BLaER1 treated with 17β-estradiol and CSF1 and Interleukin-3, amounts not matched to agents 10 nM and 100 nM (cell line): ENCODE data around the gene CMTM7.
A peak's percentile ranks its signal among the peaks of the same experiment; 100 is the strongest.

Experiments used
- H3K27ac ChIP-seq, 11 experiments: shearing (Covaris generic); formaldehyde crosslinking; 2 replicates each; pipeline ENCODE4 v1.8.1; 2022
- H3K27me3 ChIP-seq, 11 experiments: shearing (Covaris generic); formaldehyde crosslinking; 2 replicates each; pipeline ENCODE4 v1.8.1; 2022
- H3K36me3 ChIP-seq, 11 experiments: shearing (Covaris generic); formaldehyde crosslinking; 2 replicates each; pipeline ENCODE4 v1.8.1; 2022
- H3K4me1 ChIP-seq, 10 experiments: shearing (Covaris generic); formaldehyde crosslinking; 2 replicates each; pipeline ENCODE4 v1.8.1; 2022
- H3K4me2 ChIP-seq, 11 experiments: shearing (Covaris generic); formaldehyde crosslinking; 2 replicates each; pipeline ENCODE4 v1.8.1; 2022
- H3K4me3 ChIP-seq, 10 experiments: shearing (Covaris generic); formaldehyde crosslinking; 2 replicates each; pipeline ENCODE4 v1.8.1; 2022
- H3K9ac ChIP-seq, 11 experiments: shearing (Covaris generic); formaldehyde crosslinking; 2 replicates each; pipeline ENCODE4 v1.8.1; 2022
- H3K9me3 ChIP-seq, 11 experiments: shearing (Covaris generic); formaldehyde crosslinking; replicated peaks in 1 of 11; 2 replicates each; pipeline ENCODE4 v1.8.1; 2022
- H4K20me1 ChIP-seq, 11 experiments: shearing (Covaris generic); formaldehyde crosslinking; 2 replicates each; pipeline ENCODE4 v1.8.1; 2022
- Cebpa-rat ChIP-seq, 11 experiments: shearing (Covaris generic); IDR thresholded peaks; 2 replicates each; pipeline ENCODE4 v1.8.1; 2022

CMTM7 gene

GRCh38 chr3:32481791-32482631, 90.4 kb downstream of the CMTM7 start:
- Histone ChIP-seq H3K9me3 (peaks cover 0 to 3% (median 0%) of the 10 kb centered on the region in 11 experiments; a peak in 4 of 22 replicates), H3K4me2 (no peak overlapping the region), H3K27me3 (no peaks in the 10 kb centered on the region), H3K4me3 (no peak overlapping the region), H3K27ac (no peak overlapping the region), H3K4me1 (peaks cover 0 to 80% (median 9%) of the 10 kb centered on the region in 10 experiments; a peak in 15 of 20 replicates), H3K9ac (no peak overlapping the region), H3K36me3 (peaks cover 69 to 94% (median 79%) of the 10 kb centered on the region in 11 experiments), H4K20me1 (peaks cover 0 to 10% (median 0%) of the 10 kb centered on the region in 11 experiments; a peak in 3 of 22 replicates)
- TF ChIP-seq Cebpa-rat (IDR thresholded peaks at IDR 0.05): no peak

- H3K9me3 ChIP-seq: peaks cover 0 to 3% (median 0%) of the 10 kb centered on the region in 11 experiments; a peak in 3 of 22 replicates
These were observed 91.0 kb downstream of the CMTM7 start for GRCh38 chr3:32482693-32483092.

GRCh38 chr3:32483772-32484171, 92.1 kb downstream of the CMTM7 start:
- no peak for TF ChIP-seq Cebpa-rat (IDR thresholded peaks at IDR 0.05)
- Histone ChIP-seq H3K4me1 (peaks cover 0 to 62% (median 9%) of the 10 kb centered on the region in 10 experiments; a peak in 15 of 20 replicates), H3K9me3 (peaks cover 0 to 3% (median 0%) of the 10 kb centered on the region in 11 experiments; a peak in 1 of 22 replicates), H3K4me3 (no peak overlapping the region), H3K27me3 (no peaks in the 10 kb centered on the region), H4K20me1 (peaks cover 0 to 10% (median 0%) of the 10 kb centered on the region in 11 experiments; a peak in 5 of 22 replicates), H3K36me3 (peaks cover 80 to 94% (median 83%) of the 10 kb centered on the region in 11 experiments), H3K9ac (no peak overlapping the region), H3K27ac (peak overlapping the region in 4 of 11 experiments; percentile 23 to 79 (median 53); a peak in 5 of 22 replicates), H3K4me2 (peak overlapping the region in 3 of 11 experiments; percentile 10 to 80 (median 41); a peak in 5 of 22 replicates)

More at GRCh38 chr3:32482693-32483092, 91.0 kb downstream of the CMTM7 start:
- no peak overlapping the region for H3K4me2 ChIP-seq
- no peak overlapping the region for H3K27ac ChIP-seq
- peaks cover 0 to 10% (median 0%) of the 10 kb centered on the region in 11 experiments; a peak in 4 of 22 replicates for H4K20me1 ChIP-seq
- H3K9ac ChIP-seq: no peak overlapping the region
- TF ChIP-seq Cebpa-rat (IDR thresholded peaks at IDR 0.05): no peak
- no peak overlapping the region for H3K4me3 ChIP-seq
- H3K36me3 ChIP-seq: peaks cover 75 to 94% (median 82%) of the 10 kb centered on the region in 11 experiments
- no peaks in the 10 kb centered on the region for H3K27me3 ChIP-seq
- H3K4me1 ChIP-seq: peaks cover 0 to 73% (median 9%) of the 10 kb centered on the region in 10 experiments; a peak in 15 of 20 replicates

GRCh38 chr3:32484436-32484835, 92.8 kb downstream of the CMTM7 start:
- Histone ChIP-seq H3K4me3 (no peak overlapping the region; a peak in 1 of 20 replicates), H3K27me3 (no peaks in the 10 kb centered on the region), H3K9me3 (peaks cover 0 to 3% (median 0%) of the 10 kb centered on the region in 11 experiments; a peak in 1 of 22 replicates), H4K20me1 (peaks cover 0 to 10% (median 0%) of the 10 kb centered on the region in 11 experiments; a peak in 7 of 22 replicates), H3K4me2 (peak overlapping the region in 10 of 11 experiments; percentile 3 to 84 (median 48); a peak in 13 of 22 replicates), H3K36me3 (peaks cover 75 to 94% (median 82%) of the 10 kb centered on the region in 11 experiments), H3K9ac (peak overlapping the region in 2 of 11 experiments; percentile 50 to 52; a peak in 2 of 22 replicates), H3K27ac (peak overlapping the region in 7 of 11 experiments; percentile 24 to 79 (median 57); a peak in 10 of 22 replicates), H3K4me1 (peaks cover 0 to 56% (median 9%) of the 10 kb centered on the region in 10 experiments; a peak in 15 of 20 replicates)
- TF ChIP-seq Cebpa-rat (IDR thresholded peaks at IDR 0.05): no peak

- peaks cover 0 to 3% (median 0%) of the 10 kb centered on the region in 11 experiments; a peak in 1 of 22 replicates for H3K9me3 ChIP-seq
- H3K4me1 ChIP-seq: peaks cover 0 to 49% (median 9%) of the 10 kb centered on the region in 10 experiments; a peak in 15 of 20 replicates
- H4K20me1 ChIP-seq: peaks cover 15 to 32% (median 21%) of the 10 kb centered on the region in 11 experiments; a peak in 20 of 22 replicates
- no peak overlapping the region for H3K4me2 ChIP-seq
- H3K36me3 ChIP-seq: peaks cover 62 to 91% (median 77%) of the 10 kb centered on the region in 11 experiments
- no peaks in the 10 kb centered on the region for H3K27me3 ChIP-seq
- no peak for TF ChIP-seq Cebpa-rat (IDR thresholded peaks at IDR 0.05)
- H3K27ac ChIP-seq: no peak overlapping the region
- no peak overlapping the region for H3K9ac ChIP-seq
- no peak overlapping the region for H3K4me3 ChIP-seq
These were observed 96.3 kb downstream of the CMTM7 start for GRCh38 chr3:32487781-32488473.

- H3K4me1 ChIP-seq: peaks cover 1 to 49% (median 13%) of the 10 kb centered on the region in 10 experiments; a peak in 17 of 20 replicates
- TF ChIP-seq Cebpa-rat (IDR thresholded peaks at IDR 0.05): no peak
- H3K9ac ChIP-seq: no peak overlapping the region
- H3K4me2 ChIP-seq: no peak overlapping the region
- no peaks in the 10 kb centered on the region for H3K27me3 ChIP-seq
- no peak overlapping the region for H3K4me3 ChIP-seq
- no peak overlapping the region for H3K27ac ChIP-seq
- peaks cover 60 to 91% (median 77%) of the 10 kb centered on the region in 11 experiments for H3K36me3 ChIP-seq
- H3K9me3 ChIP-seq: peaks cover 0 to 3% (median 0%) of the 10 kb centered on the region in 11 experiments; a peak in 1 of 22 replicates
- peaks cover 21 to 38% (median 27%) of the 10 kb centered on the region in 11 experiments; a peak in 20 of 22 replicates for H4K20me1 ChIP-seq
These were observed 96.9 kb downstream of the CMTM7 start for GRCh38 chr3:32488474-32489008.

GRCh38 chr3:32492684-32493436, 101.2 kb downstream of the CMTM7 start:
- Histone ChIP-seq H3K27ac (no peak overlapping the region), H4K20me1 (peaks cover 39 to 78% (median 62%) of the 10 kb centered on the region in 11 experiments; a peak in 20 of 22 replicates), H3K4me2 (peak overlapping the region in 3 of 11 experiments; percentile 49 to 96 (median 80); a peak in 6 of 22 replicates), H3K9ac (no peak overlapping the region), H3K9me3 (peaks cover 0 to 5% (median 0%) of the 10 kb centered on the region in 11 experiments; a peak in 2 of 22 replicates), H3K27me3 (no peaks in the 10 kb centered on the region), H3K4me3 (no peak overlapping the region), H3K36me3 (peaks cover 36 to 94% (median 65%) of the 10 kb centered on the region in 11 experiments), H3K4me1 (peaks cover 22 to 66% (median 37%) of the 10 kb centered on the region in 10 experiments)
- TF ChIP-seq Cebpa-rat (IDR thresholded peaks at IDR 0.05): no peak
